Mesenchymal stem cell (in vitro differentiated cells and primary cell): ENCODE data around the gene NRXN3.

Experiments used
- DNase-seq: peaks from one replicate; pipeline ENCODE4 v3.0.0-alpha.2; 2013
- H2AFZ ChIP-seq: one replicate; pipeline ENCODE4 v1.6.1; 2013; ENCODE audit warnings: low read depth, mild to moderate bottlenecking, control low read depth, inconsistent platforms, low read length, moderate library complexity
- H2AK5ac ChIP-seq: 2 replicates; pipeline ENCODE4 v1.6.1; 2013; ENCODE audit warnings: low read length, moderate library complexity, mild to moderate bottlenecking, inconsistent platforms; ENCODE audit not compliant: severe bottlenecking
- H2BK120ac ChIP-seq: one replicate; pipeline ENCODE4 v1.6.1; 2013; ENCODE audit warnings: low read depth, mild to moderate bottlenecking, inconsistent platforms, low read length, moderate library complexity
- H2BK12ac ChIP-seq, 2 experiments: one replicate each; pipeline ENCODE4 v1.6.1; 2013; ENCODE audit warnings: inconsistent platforms in 2 of 2, low read length in 2 of 2, mild to moderate bottlenecking in 2 of 2, moderate library complexity in 2 of 2, control low read depth in 1 of 2
- H2BK15ac ChIP-seq: one replicate; pipeline ENCODE4 v1.6.1; 2013; ENCODE audit warnings: mild to moderate bottlenecking, low read depth, inconsistent platforms; ENCODE audit not compliant: poor library complexity, severe bottlenecking
- H2BK5ac ChIP-seq: 2 replicates; pipeline ENCODE4 v1.6.1; 2013; ENCODE audit warnings: low read depth, mild to moderate bottlenecking, low read length, control low read depth, inconsistent platforms; ENCODE audit not compliant: poor library complexity, severe bottlenecking
- H3K14ac ChIP-seq, 2 experiments: one replicate each; pipeline ENCODE4 v1.6.1; 2013; ENCODE audit warnings: inconsistent platforms in 2 of 2, low read length in 2 of 2, control low read depth in 1 of 2, mild to moderate bottlenecking in 1 of 2, moderate library complexity in 1 of 2
- H3K18ac ChIP-seq, 2 experiments: one replicate each; pipeline ENCODE4 v1.6.1; 2013; ENCODE audit warnings: inconsistent platforms in 2 of 2, low read length in 2 of 2, control low read depth in 1 of 2, low read depth in 1 of 2, mild to moderate bottlenecking in 1 of 2
- H3K23ac ChIP-seq, 2 experiments: one replicate each; pipeline ENCODE4 v1.6.1; 2013; ENCODE audit warnings: inconsistent platforms in 2 of 2, low read length in 2 of 2, mild to moderate bottlenecking in 2 of 2, moderate library complexity in 2 of 2, control low read depth in 1 of 2
- H3K27ac ChIP-seq: 2 replicates; pipeline ENCODE4 v1.5.1; 2013; ENCODE audit warnings: mild to moderate bottlenecking, moderate library complexity, low read length, control low read depth, inconsistent platforms; ENCODE audit not compliant: poor library complexity, severe bottlenecking
- H3K27me3 ChIP-seq, 2 experiments: 2 replicates each; pipeline versions ENCODE4 v1.6.1 to v1.7.0; 2013; ENCODE audit warnings: low read length in 2 of 2, mild to moderate bottlenecking in 2 of 2, moderate library complexity in 2 of 2, control low read depth in 1 of 2, inconsistent platforms in 1 of 2; ENCODE audit not compliant: control insufficient read depth in 1 of 2, insufficient read depth in 1 of 2
- H3K36me3 ChIP-seq, 2 experiments: 2 replicates each; pipeline versions ENCODE4 v1.6.1 to v1.7.0; 2013; ENCODE audit warnings: low read length in 2 of 2, control low read depth in 1 of 2, inconsistent platforms in 1 of 2, low read depth in 1 of 2, mild to moderate bottlenecking in 1 of 2; ENCODE audit not compliant: insufficient read depth in 2 of 2, control insufficient read depth in 1 of 2
- H3K4ac ChIP-seq, 2 experiments: one replicate each; pipeline ENCODE4 v1.6.1; 2013; ENCODE audit warnings: inconsistent platforms in 2 of 2, low read length in 2 of 2, mild to moderate bottlenecking in 2 of 2, moderate library complexity in 2 of 2, control low read depth in 1 of 2, low read depth in 1 of 2
- H3K4me1 ChIP-seq: 2 replicates; pipeline ENCODE4 v1.6.1; 2013; ENCODE audit warnings: low read depth, low read length, control low read depth; ENCODE audit not compliant: control insufficient read depth, insufficient read depth
- H3K4me2 ChIP-seq: 2 replicates; pipeline ENCODE4 v1.6.1; 2013; ENCODE audit warnings: low read length, mild to moderate bottlenecking, inconsistent platforms; ENCODE audit not compliant: poor library complexity, severe bottlenecking
- H3K4me3 ChIP-seq, 2 experiments: 2 replicates each; pipeline versions ENCODE4 v1.5.1 to v1.7.0; 2013; ENCODE audit warnings: low read length in 2 of 2, mild to moderate bottlenecking in 2 of 2, control low read depth in 1 of 2, low read depth in 1 of 2; ENCODE audit not compliant: insufficient read depth in 1 of 2
- H3K79me1 ChIP-seq: replicated peaks from 2 replicates; pipeline ENCODE4 v1.6.1; 2013; ENCODE audit warnings: mild to moderate bottlenecking, control low read depth, low read length, inconsistent platforms; ENCODE audit not compliant: poor library complexity, severe bottlenecking
- H3K9ac ChIP-seq: 2 replicates; pipeline ENCODE4 v1.7.0; 2013; ENCODE audit warnings: mild to moderate bottlenecking, low read length, moderate library complexity
- H3K9me3 ChIP-seq: 2 replicates; pipeline ENCODE4 v1.7.0; 2013; ENCODE audit warnings: mild to moderate bottlenecking, low read length; ENCODE audit not compliant: control insufficient read depth
- H4K8ac ChIP-seq: one replicate; pipeline ENCODE4 v1.6.1; 2013; ENCODE audit warnings: inconsistent platforms, mild to moderate bottlenecking, low read length, moderate library complexity
- H4K91ac ChIP-seq: one replicate; pipeline ENCODE4 v1.6.1; 2013; ENCODE audit warnings: mild to moderate bottlenecking, low read length, inconsistent platforms
- WGBS: methylation state at CpG from one replicate; pipeline ENCODE4 v1.1.7; 2013; ENCODE audit warnings: mixed read lengths; 5-methylcytosine and 5-hydroxymethylcytosine counted together

NRXN3 gene

DNA sequence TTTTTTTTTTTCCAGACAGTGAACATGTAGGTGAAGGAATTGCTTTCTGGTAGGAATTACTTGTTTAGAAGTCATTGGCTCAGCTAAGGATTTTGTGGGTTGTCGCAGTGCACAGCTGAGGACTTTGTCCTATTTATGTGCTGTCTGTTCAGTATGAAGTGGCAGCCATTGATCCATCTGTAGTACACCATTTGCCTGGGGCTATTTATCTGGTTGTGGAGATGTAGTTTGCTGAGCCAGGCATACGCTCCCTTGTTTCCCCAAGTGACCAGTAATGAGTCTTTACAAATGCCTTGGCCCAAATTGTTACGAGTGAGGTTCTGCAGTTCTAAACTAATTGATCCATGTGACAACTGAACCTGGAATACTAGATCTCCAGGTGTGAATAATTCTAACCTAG lies 140.1 kb downstream of the NRXN3 start:
- H3K9ac ChIP-seq, result no peak overlapping the region
- no peak overlapping the region for H4K91ac ChIP-seq
- H3K18ac ChIP-seq, result no peak overlapping the region
- H3K36me3 ChIP-seq, result no peaks in the 10 kb centered on the region
- no peak overlapping the region for H3K27ac ChIP-seq
- no peak overlapping the region for H2BK120ac ChIP-seq
- H2AFZ ChIP-seq, result no peak overlapping the region
- peaks cover 0 to 3% of the 10 kb centered on the region in 2 experiments for H3K27me3 ChIP-seq
- H3K23ac ChIP-seq, result no peak overlapping the region
- DNase-seq, result no peak
- H3K4me3 ChIP-seq, result no peak overlapping the region
- WGBS, result 78% methylated on average over 3 of the region's 3 CpGs
- H2BK15ac ChIP-seq, result no peak overlapping the region
- H3K14ac ChIP-seq, result no peak overlapping the region
- H3K9me3 ChIP-seq, result no peaks in the 10 kb centered on the region
- H4K8ac ChIP-seq, result no peak overlapping the region
- H3K4me1 ChIP-seq, result no peaks in the 10 kb centered on the region
- no peak overlapping the region for H2BK12ac ChIP-seq
- no peak overlapping the region for H2BK5ac ChIP-seq
- H2AK5ac ChIP-seq, result no peak overlapping the region
- H3K4ac ChIP-seq, result no peak overlapping the region
- H3K4me2 ChIP-seq, result no peak overlapping the region
- no peaks in the 10 kb centered on the region for H3K79me1 ChIP-seq

DNA sequence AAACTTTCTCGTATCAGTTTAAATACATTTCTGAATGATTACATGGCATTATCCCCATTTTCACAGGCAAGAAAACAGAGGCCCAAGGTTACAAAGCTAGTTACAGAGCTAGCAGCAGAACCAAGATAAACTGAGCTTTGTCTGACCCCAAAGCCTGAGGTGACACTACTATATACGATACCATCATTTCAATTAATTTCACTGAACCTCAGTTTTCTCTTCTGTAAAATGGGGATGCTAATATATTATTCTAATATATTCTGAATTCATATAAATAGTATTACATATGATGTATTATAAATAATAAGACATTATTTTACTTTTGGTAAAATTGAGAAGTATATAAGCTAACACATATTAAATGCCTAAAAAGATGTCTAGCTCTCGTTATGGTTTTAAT lies 143.3 kb downstream of the NRXN3 start:
- no peak overlapping the region for H2BK12ac ChIP-seq
- no peak overlapping the region for H3K4me3 ChIP-seq
- no peak overlapping the region for H2AFZ ChIP-seq
- H2BK5ac ChIP-seq, result no peak overlapping the region
- H3K9me3 ChIP-seq, result no peaks in the 10 kb centered on the region
- H3K18ac ChIP-seq, result no peak overlapping the region
- H3K4ac ChIP-seq, result no peak overlapping the region
- no peak overlapping the region for H3K9ac ChIP-seq
- no peak overlapping the region for H4K8ac ChIP-seq
- H3K36me3 ChIP-seq, result no peaks in the 10 kb centered on the region
- no peak overlapping the region for H3K4me2 ChIP-seq
- WGBS, result 88% methylated on average over 1 of the region's 3 CpGs
- H3K23ac ChIP-seq, result no peak overlapping the region
- no peak overlapping the region for H3K27ac ChIP-seq
- DNase-seq, result no peak
- no peaks in the 10 kb centered on the region for H3K79me1 ChIP-seq
- peaks cover 0 to 3% of the 10 kb centered on the region in 2 experiments for H3K27me3 ChIP-seq
- no peak overlapping the region for H4K91ac ChIP-seq
- H3K14ac ChIP-seq, result no peak overlapping the region
- H2AK5ac ChIP-seq, result no peak overlapping the region
- no peaks in the 10 kb centered on the region for H3K4me1 ChIP-seq
- no peak overlapping the region for H2BK15ac ChIP-seq
- no peak overlapping the region for H2BK120ac ChIP-seq

DNA sequence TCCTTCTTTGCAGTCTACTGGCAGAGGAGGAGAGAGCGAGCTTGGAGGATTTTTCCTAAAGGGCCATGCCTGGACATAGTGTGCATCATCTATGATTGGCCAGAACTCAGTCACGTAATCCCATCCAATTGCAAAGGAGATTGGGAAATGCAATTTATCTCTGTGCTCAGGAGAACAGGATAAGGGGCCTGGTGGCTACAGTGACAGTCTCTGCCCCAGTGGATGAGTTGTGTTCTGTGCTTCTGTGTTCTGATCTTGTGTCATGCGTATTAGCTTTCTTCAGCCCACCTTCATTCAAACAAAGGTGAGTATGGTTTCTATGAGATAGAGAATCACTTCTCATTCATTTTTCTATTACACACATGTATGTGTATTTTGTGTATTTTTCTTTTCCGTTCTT lies 144.3 kb downstream of the NRXN3 start:
- Histone ChIP-seq H4K91ac (no peak overlapping the region), H2BK5ac (no peak overlapping the region), H2BK12ac (no peak overlapping the region), H3K27me3 (peaks cover 0 to 3% of the 10 kb centered on the region in 2 experiments), H2AK5ac (no peak overlapping the region), H3K36me3 (no peaks in the 10 kb centered on the region), H3K4me3 (no peak overlapping the region), H4K8ac (no peak overlapping the region), H2BK120ac (no peak overlapping the region), H3K4ac (no peak overlapping the region), H3K9ac (no peak overlapping the region), H3K4me1 (no peaks in the 10 kb centered on the region), H3K18ac (no peak overlapping the region), H2BK15ac (no peak overlapping the region), H3K9me3 (no peaks in the 10 kb centered on the region), H3K79me1 (no peaks in the 10 kb centered on the region), H2AFZ (no peak overlapping the region), H3K14ac (no peak overlapping the region), H3K27ac (no peak overlapping the region), H3K4me2 (no peak overlapping the region), H3K23ac (no peak overlapping the region)
- no peak for DNase-seq
- WGBS, result 85% methylated on average over 3 of the region's 4 CpGs

DNA sequence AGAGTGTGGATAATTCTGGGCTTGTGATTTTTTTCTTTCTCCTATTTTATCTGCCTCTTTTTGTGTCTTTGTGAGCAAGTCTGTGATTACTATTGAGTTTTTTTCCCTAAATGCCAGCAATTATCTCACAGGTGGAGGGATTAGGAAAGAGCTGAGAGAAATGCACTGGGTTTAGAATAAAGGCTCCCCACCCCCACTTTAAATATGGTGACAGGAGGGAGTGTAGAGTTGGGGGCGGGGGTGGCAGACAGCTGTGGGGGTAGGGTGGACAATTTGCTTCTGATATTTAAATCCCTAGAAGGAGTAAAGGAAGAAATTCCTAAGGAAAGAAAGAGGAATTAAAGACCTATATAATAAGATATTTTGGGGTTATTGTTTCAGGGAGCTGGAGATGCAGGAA lies 145.9 kb downstream of the NRXN3 start:
- Histone ChIP-seq H3K4ac (no peak overlapping the region), H2AK5ac (no peak overlapping the region), H3K27me3 (peaks cover 0 to 12% of the 10 kb centered on the region in 2 experiments), H3K4me2 (no peak overlapping the region), H4K8ac (no peak overlapping the region), H3K9me3 (no peaks in the 10 kb centered on the region), H2BK5ac (no peak overlapping the region), H3K23ac (no peak overlapping the region), H3K4me3 (no peak overlapping the region), H2BK12ac (no peak overlapping the region), H3K79me1 (no peaks in the 10 kb centered on the region), H3K18ac (no peak overlapping the region), H2AFZ (no peak overlapping the region), H3K36me3 (no peaks in the 10 kb centered on the region), H3K4me1 (no peaks in the 10 kb centered on the region), H2BK120ac (no peak overlapping the region), H2BK15ac (no peak overlapping the region), H4K91ac (no peak overlapping the region), H3K27ac (no peak overlapping the region), H3K14ac (no peak overlapping the region), H3K9ac (no peak overlapping the region)
- WGBS, result no CpG with 5 or more reads among the region's 1 CpG
- DNase-seq, result no peak
